SH-SY5Y (cell line): ENCODE data around the gene PIP5KL1.

ENCODE experiments used
- GATA2 ChIP-seq: IDR thresholded peaks from 2 replicates; pipeline ENCODE4 v1.6.1; 2011; ENCODE audit warnings: mild to moderate bottlenecking, low read depth, low read length
- GATA3 ChIP-seq: IDR thresholded peaks from 2 replicates; pipeline ENCODE4 v1.6.1; 2011; ENCODE audit warnings: low read depth, mild to moderate bottlenecking, low read length, moderate library complexity

GRCh38 chr9:127912882-127913281 is 17.7 kb downstream of the PIP5KL1 start:
- no peak for TF ChIP-seq GATA2
- no peak for TF ChIP-seq GATA3
